ENCODE results near the gene PTPRF.

GRCh38 chr1:43621386-43621785 lies 90.7 kb downstream of the PTPRF start:
- TF ChIP-seq POLR2AphosphoS5 (IDR thresholded peaks at IDR 0.05; ENCODE audit: low read depth, low read length) (no peak), REST (IDR thresholded peaks at IDR 0.05; ENCODE audit: insufficient read depth in 1 of 2, low read depth in 2 of 2, low read length in 2 of 2) (no peak), TAF1 (IDR thresholded peaks at IDR 0.05; ENCODE audit: borderline replicate concordance, insufficient read depth, low read length) (no peak)

Measured in PFSK-1 (cell line).